HepG2 (cell line): ENCODE results near the gene AKAP1. TPM values are rescaled to one million over a fixed set of nuclear protein-coding genes. Genes with fewer than 3 reads are reported as not detected.

Experiments used
- ATAC-seq: fragments of 200-7000 bp; cut with Tn5 transposase; 3 replicates; pipeline ENCODE4 v1.9.1; 2020; ENCODE audit warnings: mild to moderate bottlenecking, moderate library complexity
- BruUV-seq: library from RNA; stranded (reverse); fragments of 400-500 nt; replicated peaks from 2 replicates; lab custom pipeline; 2021; lab: Mats Ljungman, UMichigan
- CTCF ChIA-PET: fragments of 300-600 bp; formaldehyde crosslinking; extraction: SDS; loops from one replicate; lab custom pipeline; 2021; ENCODE audit warnings: low total read pairs, inconsistent platforms, low intra/inter-chr PET ratio; lab: Yijun Ruan, JAX
- POLR2A ChIA-PET: fragments of 350-600 bp; sonication (Branson Sonifier 250); formaldehyde crosslinking; loops from one replicate; lab custom pipeline; 2020; ENCODE audit warnings: antibody characterized with exemption, inconsistent platforms; lab: Yijun Ruan, JAX
- DNase-seq: peaks from one replicate; pipeline ENCODE4 v3.0.0-alpha.2; 2015; ENCODE audit warnings: low spot score
- FAIRE-seq: peaks from 3 replicates; lab custom pipeline; 2011; peaks lifted over from hg19 to GRCh38; lab: Jason Lieb, UNC
- H2AFZ ChIP-seq: one replicate; pipeline ENCODE4 v1.6.1; 2011; ENCODE audit warnings: low read length, inconsistent platforms
- H3K27ac ChIP-seq: fragments of 300-600 bp; 3 replicates; pipeline ENCODE4 v1.8.0; 2011; ENCODE audit warnings: mixed run types, mild to moderate bottlenecking, mixed read lengths, low read length, inconsistent platforms; ENCODE audit not compliant: insufficient read depth; ENCODE audit errors: extremely low read length
- H3K27me3 ChIP-seq, 2 experiments: fragments of 200-600 bp in 1 of 2; 2 replicates in 1 of 2; 3 replicates in 1 of 2; pipeline versions ENCODE4 v1.6.0 to v1.8.0; 2011; ENCODE audit warnings: low read length in 2 of 2, mild to moderate bottlenecking in 2 of 2, moderate library complexity in 2 of 2, inconsistent platforms in 1 of 2; ENCODE audit not compliant: insufficient read depth in 2 of 2, control insufficient read depth in 1 of 2
- H3K36me3 ChIP-seq, 2 experiments: fragments of 200-600 bp in 1 of 2; replicated peaks in 1 of 2; 2 replicates in 1 of 2; 3 replicates in 1 of 2; pipeline versions ENCODE4 v1.5.1 to v1.8.0; 2011; ENCODE audit warnings: low read length in 2 of 2, inconsistent platforms in 1 of 2; ENCODE audit not compliant: insufficient read depth in 2 of 2, control insufficient read depth in 1 of 2
- H3K4me1 ChIP-seq: 2 replicates; pipeline ENCODE4 v1.5.1; 2012; ENCODE audit warnings: low read length, inconsistent platforms; ENCODE audit not compliant: insufficient read depth
- H3K4me2 ChIP-seq: 2 replicates; pipeline ENCODE4 v1.6.0; 2011; ENCODE audit warnings: low read depth, low read length, inconsistent platforms
- H3K4me3 ChIP-seq, 3 experiments: fragments of 200-600 bp in 1 of 3; sonication (generic), shearing (Covaris generic) in 1 of 3; replicated peaks in 1 of 3; 2 replicates each; pipeline ENCODE4 v1.5.1; 2011 to 2016; ENCODE audit warnings: low read length in 3 of 3, inconsistent platforms in 2 of 3, low read depth in 2 of 3, mild to moderate bottlenecking in 2 of 3, control low read depth in 1 of 3, mixed read lengths in 1 of 3; ENCODE audit not compliant: insufficient read depth in 1 of 3
- H3K79me2 ChIP-seq: one replicate; pipeline ENCODE4 v1.6.1; 2011; ENCODE audit warnings: low read length, inconsistent platforms; ENCODE audit not compliant: insufficient read depth
- H3K9ac ChIP-seq: 2 replicates; pipeline ENCODE4 v1.6.0; 2011; ENCODE audit warnings: mild to moderate bottlenecking, low read depth, low read length, inconsistent platforms; ENCODE audit not compliant: insufficient read depth
- H3K9me3 ChIP-seq: 2 replicates; pipeline ENCODE4 v1.5.1; 2012; ENCODE audit warnings: mild to moderate bottlenecking, low read length
- H4K20me1 ChIP-seq: 2 replicates; pipeline ENCODE4 v1.6.0; 2011; ENCODE audit warnings: inconsistent platforms, mild to moderate bottlenecking, low read length, moderate library complexity; ENCODE audit not compliant: insufficient read depth
- ATM ChIP-seq: fragments of 450-650 bp; IDR thresholded peaks from 2 replicates; pipeline ENCODE4 v1.7.1; 2017; ENCODE audit warnings: mild to moderate bottlenecking, borderline replicate concordance
- FOSL2 ChIP-seq: sonication (generic); formaldehyde crosslinking; IDR thresholded peaks from 2 replicates; pipeline ENCODE4 v1.4.0; 2020; ENCODE audit warnings: missing genetic modification reagents
- GPN1 ChIP-seq: sonication (generic); formaldehyde crosslinking; IDR thresholded peaks from 2 replicates; pipeline ENCODE4 v1.5.1; 2020; ENCODE audit warnings: missing genetic modification reagents, borderline replicate concordance
- IKZF5 ChIP-seq: IDR thresholded peaks from 2 replicates; pipeline ENCODE4 v1.6.1; 2018; ENCODE audit warnings: missing genetic modification reagents, mild to moderate bottlenecking, missing compliant biosample characterization
- JUND ChIP-seq: sonication (generic); formaldehyde crosslinking; IDR thresholded peaks from 2 replicates; pipeline ENCODE4 v1.8.0; 2022; ENCODE audit warnings: mild to moderate bottlenecking, missing genetic modification reagents
- KAT2B ChIP-seq: fragments of 150-350 bp; IDR thresholded peaks from 2 replicates; pipeline ENCODE4 v1.6.1; 2014; ENCODE audit warnings: low read depth, low read length, borderline replicate concordance
- NR2F1 ChIP-seq, 2 experiments: fragments of 450-650 bp in 1 of 2; formaldehyde crosslinking in 1 of 2; IDR thresholded peaks; 2 replicates each; pipeline versions ENCODE4 v1.5.0 to v1.6.1; 2016 to 2020; ENCODE audit warnings: mild to moderate bottlenecking in 1 of 2, missing compliant biosample characterization in 1 of 2, missing genetic modification reagents in 1 of 2, moderate library complexity in 1 of 2
- PCBP1 ChIP-seq: fragments of 200-400 bp; formaldehyde crosslinking; IDR thresholded peaks from 2 replicates; pipeline ENCODE4 v1.6.1; 2017; ENCODE audit warnings: mild to moderate bottlenecking, low read depth, low read length, borderline replicate concordance
- POLR2G ChIP-seq: fragments of 200-400 bp; formaldehyde crosslinking; IDR thresholded peaks from 2 replicates; pipeline ENCODE4 v1.6.1; 2018; ENCODE audit warnings: mild to moderate bottlenecking, low read depth, low read length, moderate library complexity
- ZHX2 ChIP-seq, 2 experiments: sonication (generic) in 1 of 2; formaldehyde crosslinking in 1 of 2; IDR thresholded peaks; 2 replicates each; pipeline versions ENCODE4 v1.6.1 to v1.9.0; 2014 to 2022; ENCODE audit warnings: antibody characterized with exemption in 1 of 2, borderline replicate concordance in 1 of 2, inconsistent platforms in 1 of 2, low read depth in 1 of 2, missing genetic modification reagents in 1 of 2
- ZNF12 ChIP-seq: sonication (generic); formaldehyde crosslinking; IDR thresholded peaks from 2 replicates; pipeline ENCODE4 v1.5.0; 2020; ENCODE audit warnings: missing genetic modification reagents
- ZNF572 ChIP-seq: sonication (generic); formaldehyde crosslinking; IDR thresholded peaks from 2 replicates; pipeline ENCODE4 v1.5.1; 2020; ENCODE audit warnings: mild to moderate bottlenecking, missing genetic modification reagents
- ZSCAN9 ChIP-seq: IDR thresholded peaks from 2 replicates; pipeline ENCODE4 v1.6.1; 2016; ENCODE audit warnings: borderline replicate concordance
- WGBS: methylation state at CpG from one replicate; pipeline ENCODE4 v1.1.6; 2017; ENCODE audit warnings: low lambda C conversion rate; 5-methylcytosine and 5-hydroxymethylcytosine counted together
- in situ Hi-C: cut with HindIII; loops from 2 replicates; pipeline ENCODE4 v1.10.0; 2017; ENCODE audit warnings: low pct_unique_long_range_greater_than_20kb; ENCODE audit not compliant: extremely low pct_ligation_motif_present
- intact Hi-C: fragments of 100-400 bp; cut with micrococcal nuclease; formaldehyde crosslinking; loops from one replicate; pipeline ENCODE4 v1.10.0; 2022; ENCODE audit not compliant: unreplicated experiment
- polyA plus RNA-seq, 8 experiments: library from polyadenylated mRNA; depleted of rRNA in 3 of 8; stranded (reverse) in 7 of 8; unstranded in 1 of 8; fragments of >200 nt; fragmentation: Illumina TruSeq in 4 of 8; extraction: Trizol in 4 of 8; gene quantifications; 2 replicates each; pipeline versions ENCODE4 v1.2.1 to v1.2.3, GENCODE V29; 2011 to 2016; ENCODE audit warnings: low read depth in 4 of 8, missing spikeins in 1 of 8, mixed read lengths in 1 of 8; ENCODE audit not compliant: insufficient read depth in 1 of 8
- total RNA-seq, 5 experiments: library from RNA; depleted of rRNA; stranded (reverse); fragments of >200 nt; fragmentation: Illumina TruSeq; extraction: Trizol; gene quantifications; 2 replicates each; pipeline ENCODE4 v1.2.3, GENCODE V29; 2016; ENCODE audit warnings: low read depth in 1 of 5
- TF ChIP-seq, protein P1 (sequence below): sonication (generic); formaldehyde crosslinking; conservative IDR thresholded peaks from 2 replicates; pipeline ENCODE4 v1.4.0; 2020; ENCODE audit warnings: missing genetic modification reagents

Gene AKAP1
- total and polyA plus RNA-seq, 2 of the 13 experiments (the other 11 are each of a cell fraction or from before 2014, with no cell fraction given) = 101 to 131 TPM

GRCh38 chr17:57107498-57108101 lies 22.6 kb downstream of the AKAP1 start:
- ChIA-PET CTCF (no interaction called here), POLR2A (interaction anchor here (1.4 to 8.9 kb wide), 3 partner anchors 10 to 21 kb away, joined by 5 to 82 read pairs (median 7); partner anchors contain the start of gene AKAP1)
- H3K27ac ChIP-seq = peak overlapping the region; percentile 55
- H3K9ac ChIP-seq = 0 out of 2 replicates have a peak overlapping the region, but pooled peaks have one; percentile 14
- in situ Hi-C loops = no loop called here
- H3K4me2 ChIP-seq = peak overlapping the region; percentile 44
- intact Hi-C loops = no loop called here
- DNase-seq (peak; percentile 72), FAIRE-seq (peak; percentile 47), ATAC-seq (peak; percentile 10; the same call in 2 of the 3 replicates)
- 57% methylated on average over 12 of the region's 12 CpGs for WGBS
- H2AFZ ChIP-seq = no peak overlapping the region
- peaks cover 78% of the 10 kb centered on the region for H3K79me2 ChIP-seq
- no peaks in the 10 kb centered on the region for H3K9me3 ChIP-seq
- H3K4me3 ChIP-seq = no peak overlapping the region
- no peaks in the 10 kb centered on the region for H3K27me3 ChIP-seq
- peaks cover 79% of the 10 kb centered on the region for H3K4me1 ChIP-seq
- H4K20me1 ChIP-seq = peaks cover 41% of the 10 kb centered on the region
- BruUV-seq = no TSS peak
- H3K36me3 ChIP-seq = peaks cover 28 to 73% of the 10 kb centered on the region in 2 experiments
- no peak for TF ChIP-seq KAT2B
- no peak for TF ChIP-seq GPN1 (CRISPR knock-in tag)
- no peak for TF ChIP-seq IKZF5 (CRISPR knock-in tag)
- TF ChIP-seq ZHX2 (IDR thresholded peaks at IDR 0.05; ENCODE audit: low read depth) = no peak
- no peak for TF ChIP-seq ZHX2 (CRISPR knock-in tag; IDR thresholded peaks at IDR 0.05; ENCODE audit: borderline replicate concordance)
- TF ChIP-seq NR2F1 (CRISPR knock-in tag; IDR thresholded peaks at IDR 0.05) = peak; percentile 30 to 46; a peak in 1 of 4 replicates
- TF ChIP-seq POLR2G = no peak
- TF ChIP-seq ZNF12 = no peak
- TF ChIP-seq ZNF572 (CRISPR knock-in tag) = no peak
- no peak for TF ChIP-seq ZSCAN9 (CRISPR knock-in tag)
- TF ChIP-seq, protein P1, sequence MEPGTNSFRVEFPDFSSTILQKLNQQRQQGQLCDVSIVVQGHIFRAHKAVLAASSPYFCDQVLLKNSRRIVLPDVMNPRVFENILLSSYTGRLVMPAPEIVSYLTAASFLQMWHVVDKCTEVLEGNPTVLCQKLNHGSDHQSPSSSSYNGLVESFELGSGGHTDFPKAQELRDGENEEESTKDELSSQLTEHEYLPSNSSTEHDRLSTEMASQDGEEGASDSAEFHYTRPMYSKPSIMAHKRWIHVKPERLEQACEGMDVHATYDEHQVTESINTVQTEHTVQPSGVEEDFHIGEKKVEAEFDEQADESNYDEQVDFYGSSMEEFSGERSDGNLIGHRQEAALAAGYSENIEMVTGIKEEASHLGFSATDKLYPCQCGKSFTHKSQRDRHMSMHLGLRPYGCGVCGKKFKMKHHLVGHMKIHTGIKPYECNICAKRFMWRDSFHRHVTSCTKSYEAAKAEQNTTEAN (CRISPR knock-in tag) = peak; percentile 52; the same call in 1 of the 2 replicates
- TF ChIP-seq FOSL2 (CRISPR knock-in tag) = peak; percentile 89
- TF ChIP-seq JUND = no peak
- no peak for TF ChIP-seq PCBP1
- TF ChIP-seq ATM = no peak
